Measurements from ENCODE around the gene ARG1. TPM values are rescaled to one million over a fixed set of nuclear protein-coding genes. Genes with fewer than 3 reads are reported as not detected.

ARG1 gene
- total and polyA plus RNA-seq, 12 donors, result 0.10 to 1.2 (median 0.51) TPM; not detected in 5

- TF ChIP-seq CTCF (IDR thresholded peaks at IDR 0.05), result no peak
- WGBS, 2 donors, result 89 to 95% methylated on average over 4 of the region's 4 CpGs
- intact Hi-C loops (cut with DNase I), result no loop called here
- peaks cover 0 to 100% (median 73%) of the 10 kb centered on the region in 9 donors for H3K36me3 ChIP-seq
- H3K9me3 ChIP-seq, result no peaks in the 10 kb centered on the region
- H3K4me3 ChIP-seq, result no peak overlapping the region
- ATAC-seq (no peak), DNase-seq (no peak)
- H3K27ac ChIP-seq, result no peak overlapping the region
- H3K4me1 ChIP-seq, result no peaks in the 10 kb centered on the region
- H3K27me3 ChIP-seq, result no peaks in the 10 kb centered on the region
Observed at GRCh38 chr6:131586543-131586942, 13.5 kb downstream of the ARG1 start.

- Histone ChIP-seq H3K27me3 (no peaks in the 10 kb centered on the region), H3K9me3 (no peaks in the 10 kb centered on the region), H3K27ac (no peak overlapping the region), H3K36me3 (peaks cover 0 to 100% (median 74%) of the 10 kb centered on the region in 9 donors), H3K4me3 (no peak overlapping the region), H3K4me1 (no peaks in the 10 kb centered on the region)
- no peak for ATAC-seq
- 98% methylated on average over 4 of the region's 4 CpGs for WGBS, 2 donors
- intact Hi-C loops (cut with DNase I), result no loop called here
- no peak for TF ChIP-seq CTCF (IDR thresholded peaks at IDR 0.05)
- DNase-seq, result no peak
Observed at GRCh38 chr6:131587909-131588308, 14.9 kb downstream of the ARG1 start.

- intact Hi-C loops (cut with DNase I), result no loop called here
- WGBS, 2 donors, result 84 to 86% methylated on average over 2 of the region's 2 CpGs
- no peaks in the 10 kb centered on the region for H3K4me1 ChIP-seq
- no peak overlapping the region for H3K27ac ChIP-seq
- TF ChIP-seq CTCF (IDR thresholded peaks at IDR 0.05), result no peak
- no peaks in the 10 kb centered on the region for H3K27me3 ChIP-seq
- no peaks in the 10 kb centered on the region for H3K9me3 ChIP-seq
- ATAC-seq (no peak), DNase-seq (no peak)
- peaks cover 0 to 100% (median 67%) of the 10 kb centered on the region in 9 donors for H3K36me3 ChIP-seq
- no peak overlapping the region for H3K4me3 ChIP-seq
Observed at GRCh38 chr6:131588643-131589042, 15.6 kb downstream of the ARG1 start.

- WGBS, 2 donors, result 90 to 91% methylated on average over 2 of the region's 2 CpGs
- no peak for TF ChIP-seq CTCF (IDR thresholded peaks at IDR 0.05)
- H3K36me3 ChIP-seq, result peaks cover 0 to 100% (median 80%) of the 10 kb centered on the region in 9 donors
- no peak for ATAC-seq
- intact Hi-C loops (cut with DNase I), result no loop called here
- H3K9me3 ChIP-seq, result no peaks in the 10 kb centered on the region
- H3K27ac ChIP-seq, result no peak overlapping the region
- DNase-seq, result no peak
- H3K4me1 ChIP-seq, result no peaks in the 10 kb centered on the region
- H3K4me3 ChIP-seq, result no peak overlapping the region
- no peaks in the 10 kb centered on the region for H3K27me3 ChIP-seq
Observed at GRCh38 chr6:131592935-131593334, 19.9 kb downstream of the ARG1 start.

Data from heart right ventricle (tissue), 16 donors.